ENCODE data around the gene VPS13D. TPM values are rescaled to one million over a fixed set of nuclear protein-coding genes. Genes with fewer than 3 reads are reported as not detected.

Gene VPS13D
- total RNA-seq, 1 experiment from 2014 or later = 29.0 TPM

- no peak for TF ChIP-seq E2F4 (CRISPR knock-in tag; IDR thresholded peaks at IDR 0.05; ENCODE audit: borderline replicate concordance, low read depth)
These were observed 153.2 kb downstream of the VPS13D start (continued) for GRCh38 chr1:12383001-12383400.

GRCh38 chr1:12383786-12384185, 154.0 kb downstream of the VPS13D start:
- no peak for ATAC-seq

More at GRCh38 chr1:12383786-12384185, 154.0 kb downstream of the VPS13D start:
- H3K4me1 Mint-ChIP-seq = no peaks in the 10 kb centered on the region
- H3K36me3 Mint-ChIP-seq = peaks cover 63% of the 10 kb centered on the region
- ChIA-PET POLR2A (no interaction called here), CTCF (interaction anchor here (1.6 kb wide), 1 partner anchor 108 kb away, joined by 5 read pairs; no protein-coding TSS in a partner anchor)
- no peaks in the 10 kb centered on the region for H3K27me3 Mint-ChIP-seq (ENCODE audit: low read depth)
- H3K27ac Mint-ChIP-seq = no peak overlapping the region
- H3K9me3 Mint-ChIP-seq = peaks cover 22% of the 10 kb centered on the region
- DNase-seq (ENCODE audit: low spot score) = no peak
- H3K4me3 Mint-ChIP-seq = no peak overlapping the region
- TF ChIP-seq IRF2 (CRISPR knock-in tag; IDR thresholded peaks at IDR 0.05; ENCODE audit: borderline replicate concordance, low read depth) (no peak), ARID4B (CRISPR knock-in tag; IDR thresholded peaks at IDR 0.05; ENCODE audit: borderline replicate concordance) (no peak), MYBL2 (CRISPR knock-in tag; IDR thresholded peaks at IDR 0.05) (no peak), CBFB (CRISPR knock-in tag; IDR thresholded peaks at IDR 0.05; ENCODE audit: low read depth) (no peak), TEAD1 (CRISPR knock-in tag; IDR thresholded peaks at IDR 0.05) (no peak), ATF2 (CRISPR knock-in tag; IDR thresholded peaks at IDR 0.05; ENCODE audit: borderline replicate concordance, low read depth) (no peak), ZNF423 (CRISPR knock-in tag; IDR thresholded peaks at IDR 0.05) (no peak), FOXP4 (CRISPR knock-in tag; IDR thresholded peaks at IDR 0.05) (no peak), SMAD4 (CRISPR knock-in tag; IDR thresholded peaks at IDR 0.05) (no peak), ZNF263 (CRISPR knock-in tag; IDR thresholded peaks at IDR 0.05; ENCODE audit: low read depth) (no peak), ZBTB43 (CRISPR knock-in tag; IDR thresholded peaks at IDR 0.05) (no peak), MXD4 (CRISPR knock-in tag; IDR thresholded peaks at IDR 0.05; ENCODE audit: borderline replicate concordance) (no peak), NR1H2 (CRISPR knock-in tag; IDR thresholded peaks at IDR 0.05) (no peak), ERG (CRISPR knock-in tag; IDR thresholded peaks at IDR 0.05) (no peak), NFE2L1 (CRISPR knock-in tag; IDR thresholded peaks at IDR 0.05) (no peak), SOX15 (CRISPR knock-in tag; IDR thresholded peaks at IDR 0.05) (no peak), FOXK1 (CRISPR knock-in tag; IDR thresholded peaks at IDR 0.05) (no peak), ZNF317 (CRISPR knock-in tag; IDR thresholded peaks at IDR 0.05; ENCODE audit: borderline replicate concordance, low read depth) (no peak), NR2C2 (CRISPR knock-in tag; IDR thresholded peaks at IDR 0.05) (no peak)

Measured in WTC11 (cell line).